Neural cell (in vitro differentiated cells): ENCODE data around the gene ERC2.

Experiments
- EZH2 ChIP-seq: fragments of 200-600, 300-800 bp; shearing (Covaris generic), sonication (generic); IDR thresholded peaks from 2 replicates; pipeline ENCODE4 v1.6.1; 2014; ENCODE audit warnings: antibody characterized with exemption, low read length, borderline replicate concordance, mild to moderate bottlenecking; ENCODE audit not compliant: insufficient read depth, poor library complexity, severe bottlenecking
- MXI1 ChIP-seq: fragments of 450-650 bp; conservative IDR thresholded peaks from 2 replicates; pipeline ENCODE4 v1.6.1; 2014; ENCODE audit warnings: antibody characterized with exemption, mild to moderate bottlenecking; ENCODE audit not compliant: poor library complexity, severe bottlenecking
- POLR2AphosphoS5 ChIP-seq: IDR thresholded peaks from 2 replicates; pipeline ENCODE4 v1.6.1; 2012
- RAD21 ChIP-seq: fragments of 450-650 bp; conservative IDR thresholded peaks from 2 replicates; pipeline ENCODE4 v1.6.1; 2014; ENCODE audit warnings: antibody characterized with exemption, mild to moderate bottlenecking, moderate library complexity
- TF ChIP-seq, protein P1 (sequence below): fragments of 450-650 bp; IDR thresholded peaks from 2 replicates; pipeline ENCODE4 v1.5.1; 2014; ENCODE audit warnings: antibody characterized with exemption, mild to moderate bottlenecking, moderate library complexity; ENCODE audit not compliant: poor library complexity, severe bottlenecking
- TF ChIP-seq, protein P2 (sequence below): IDR thresholded peaks from 2 replicates; pipeline ENCODE4 v1.6.1; 2012; ENCODE audit warnings: borderline replicate concordance

DNA sequence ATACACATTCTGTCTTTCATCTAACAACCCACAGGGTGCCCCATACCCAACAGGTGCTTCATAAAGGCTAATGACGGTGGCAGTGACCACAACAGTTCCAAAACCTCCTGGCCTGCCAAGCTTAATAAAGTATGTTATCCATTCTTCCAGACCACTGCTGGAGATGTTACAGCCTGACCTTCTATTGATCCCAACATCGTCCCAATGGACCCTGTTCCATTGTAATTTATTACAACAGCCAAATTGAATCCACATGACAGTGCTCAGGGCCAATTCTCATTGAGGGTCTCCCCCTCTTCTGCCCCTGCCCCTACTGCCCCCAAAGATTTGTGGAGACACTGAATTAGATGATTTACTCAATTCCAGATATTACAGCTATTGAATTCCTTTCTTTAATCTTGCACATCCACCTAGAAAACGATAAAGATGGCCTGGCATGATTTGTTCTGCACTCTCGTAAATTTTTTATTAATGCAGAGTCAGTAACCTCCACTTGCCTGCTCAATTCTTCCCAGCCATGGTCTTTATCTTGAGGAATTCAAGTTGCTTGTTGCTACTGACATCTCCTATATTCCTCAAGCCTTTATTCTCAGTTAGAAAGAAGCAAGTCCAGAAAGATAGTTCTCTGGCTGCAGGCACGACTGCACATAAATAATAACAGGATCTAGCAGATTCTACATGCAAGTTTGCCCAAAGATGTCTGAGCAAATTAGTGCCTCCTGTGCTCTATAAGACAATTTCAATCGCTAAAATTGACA, 407.6 kb downstream of the ERC2 start:
- TF ChIP-seq, protein P1, sequence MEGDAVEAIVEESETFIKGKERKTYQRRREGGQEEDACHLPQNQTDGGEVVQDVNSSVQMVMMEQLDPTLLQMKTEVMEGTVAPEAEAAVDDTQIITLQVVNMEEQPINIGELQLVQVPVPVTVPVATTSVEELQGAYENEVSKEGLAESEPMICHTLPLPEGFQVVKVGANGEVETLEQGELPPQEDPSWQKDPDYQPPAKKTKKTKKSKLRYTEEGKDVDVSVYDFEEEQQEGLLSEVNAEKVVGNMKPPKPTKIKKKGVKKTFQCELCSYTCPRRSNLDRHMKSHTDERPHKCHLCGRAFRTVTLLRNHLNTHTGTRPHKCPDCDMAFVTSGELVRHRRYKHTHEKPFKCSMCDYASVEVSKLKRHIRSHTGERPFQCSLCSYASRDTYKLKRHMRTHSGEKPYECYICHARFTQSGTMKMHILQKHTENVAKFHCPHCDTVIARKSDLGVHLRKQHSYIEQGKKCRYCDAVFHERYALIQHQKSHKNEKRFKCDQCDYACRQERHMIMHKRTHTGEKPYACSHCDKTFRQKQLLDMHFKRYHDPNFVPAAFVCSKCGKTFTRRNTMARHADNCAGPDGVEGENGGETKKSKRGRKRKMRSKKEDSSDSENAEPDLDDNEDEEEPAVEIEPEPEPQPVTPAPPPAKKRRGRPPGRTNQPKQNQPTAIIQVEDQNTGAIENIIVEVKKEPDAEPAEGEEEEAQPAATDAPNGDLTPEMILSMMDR: no peak
- TF ChIP-seq EZH2 (no peak), MXI1 (no peak), RAD21 (no peak), POLR2AphosphoS5 (no peak)
- TF ChIP-seq, protein P2, sequence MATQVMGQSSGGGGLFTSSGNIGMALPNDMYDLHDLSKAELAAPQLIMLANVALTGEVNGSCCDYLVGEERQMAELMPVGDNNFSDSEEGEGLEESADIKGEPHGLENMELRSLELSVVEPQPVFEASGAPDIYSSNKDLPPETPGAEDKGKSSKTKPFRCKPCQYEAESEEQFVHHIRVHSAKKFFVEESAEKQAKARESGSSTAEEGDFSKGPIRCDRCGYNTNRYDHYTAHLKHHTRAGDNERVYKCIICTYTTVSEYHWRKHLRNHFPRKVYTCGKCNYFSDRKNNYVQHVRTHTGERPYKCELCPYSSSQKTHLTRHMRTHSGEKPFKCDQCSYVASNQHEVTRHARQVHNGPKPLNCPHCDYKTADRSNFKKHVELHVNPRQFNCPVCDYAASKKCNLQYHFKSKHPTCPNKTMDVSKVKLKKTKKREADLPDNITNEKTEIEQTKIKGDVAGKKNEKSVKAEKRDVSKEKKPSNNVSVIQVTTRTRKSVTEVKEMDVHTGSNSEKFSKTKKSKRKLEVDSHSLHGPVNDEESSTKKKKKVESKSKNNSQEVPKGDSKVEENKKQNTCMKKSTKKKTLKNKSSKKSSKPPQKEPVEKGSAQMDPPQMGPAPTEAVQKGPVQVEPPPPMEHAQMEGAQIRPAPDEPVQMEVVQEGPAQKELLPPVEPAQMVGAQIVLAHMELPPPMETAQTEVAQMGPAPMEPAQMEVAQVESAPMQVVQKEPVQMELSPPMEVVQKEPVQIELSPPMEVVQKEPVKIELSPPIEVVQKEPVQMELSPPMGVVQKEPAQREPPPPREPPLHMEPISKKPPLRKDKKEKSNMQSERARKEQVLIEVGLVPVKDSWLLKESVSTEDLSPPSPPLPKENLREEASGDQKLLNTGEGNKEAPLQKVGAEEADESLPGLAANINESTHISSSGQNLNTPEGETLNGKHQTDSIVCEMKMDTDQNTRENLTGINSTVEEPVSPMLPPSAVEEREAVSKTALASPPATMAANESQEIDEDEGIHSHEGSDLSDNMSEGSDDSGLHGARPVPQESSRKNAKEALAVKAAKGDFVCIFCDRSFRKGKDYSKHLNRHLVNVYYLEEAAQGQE: no peak
